NCI-H2107 treated with DMSO at 0.1 percent for 48 hours (cell line): ENCODE results near the gene MASP2.
"Not testable (repeated sequence)": the region's sequence is repeated elsewhere in the genome, so short reads cannot be mapped to it uniquely, and the experiment has no call there.

Source experiments
- DNase-seq: peaks from one replicate; lab custom pipeline; 2025; ENCODE audit not compliant: unreplicated experiment; lab: John Stamatoyannopoulos, UW

The MASP2 gene

DNA sequence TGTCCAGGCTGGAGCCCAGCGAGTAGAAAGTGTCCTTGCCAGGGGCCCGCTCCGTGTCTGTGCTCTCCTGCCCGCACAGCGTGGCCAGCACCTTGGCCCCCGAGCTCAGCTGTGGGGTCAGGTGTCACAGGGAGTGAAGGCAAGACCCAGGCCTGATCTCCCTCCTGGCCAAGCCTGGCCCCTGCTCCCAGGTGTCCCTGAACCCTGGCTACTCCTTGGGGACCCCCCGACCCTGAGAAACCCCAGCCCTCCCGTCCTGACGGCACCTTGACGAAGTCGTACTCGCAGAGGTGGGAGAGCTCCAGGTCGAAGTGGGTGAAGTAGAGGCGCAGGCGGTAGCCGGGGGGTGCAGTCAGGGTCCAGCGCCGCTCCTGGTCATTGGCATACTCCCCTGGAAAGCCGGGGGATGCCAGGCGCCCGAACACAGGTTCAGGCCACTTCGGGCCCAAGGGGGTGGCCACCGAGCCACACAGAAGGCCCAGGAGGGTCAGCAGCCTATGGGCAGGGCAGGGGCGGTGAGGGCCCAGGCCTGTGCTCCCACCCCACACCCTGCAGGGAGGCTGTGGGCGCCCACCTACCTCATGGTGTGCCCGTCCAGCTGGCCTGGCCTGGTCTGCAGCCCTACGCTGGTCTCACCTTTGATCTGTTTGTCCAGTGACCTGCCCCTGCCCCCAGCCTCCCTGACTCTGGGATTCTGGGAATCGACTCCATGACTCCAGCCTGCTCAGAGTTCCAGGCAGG lies at the start of gene MASP2:
TSS of gene MASP2 (minus strand) at position 615 of the 741 bp plus-strand sequence. CDS start at position 583, 32 bp downstream.
- no peak for DNase-seq

GRCh38 chr1:11083784-11084183 lies 36.7 kb upstream of the MASP2 start:
- DNase-seq, result not testable (repeated sequence)

DNA sequence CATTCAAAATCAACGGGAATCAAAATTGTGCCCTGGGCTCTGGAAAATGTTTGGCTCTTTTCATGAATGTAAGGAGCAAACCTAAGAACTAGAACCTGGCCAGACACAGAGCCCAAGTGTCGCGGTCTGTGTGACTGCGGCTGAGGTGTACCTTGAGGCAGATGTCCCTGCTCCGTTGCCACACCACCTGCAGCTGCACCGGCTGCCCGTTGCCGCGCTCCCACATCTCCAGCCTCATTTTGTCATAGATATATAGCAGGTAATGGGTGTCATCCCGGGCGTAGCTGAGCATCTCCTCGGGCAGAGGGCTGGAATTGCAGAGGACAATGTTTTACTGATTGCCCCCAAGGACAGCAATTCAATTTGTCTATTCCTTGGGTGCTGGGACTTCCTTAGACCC lies 33.9 kb upstream of the MASP2 start:
- no peak for DNase-seq

- no peak for DNase-seq
These were observed 31.6 kb upstream of the MASP2 start for GRCh38 chr1:11078631-11079030.

- not testable (repeated sequence) for DNase-seq
These were observed 26.4 kb upstream of the MASP2 start for GRCh38 chr1:11073398-11073797.

GRCh38 chr1:11072216-11072917 lies 25.3 kb upstream of the MASP2 start:
- DNase-seq, result peak; percentile 54

GRCh38 chr1:11071463-11072215 lies 24.6 kb upstream of the MASP2 start:
- peak; percentile 91 for DNase-seq

DNA sequence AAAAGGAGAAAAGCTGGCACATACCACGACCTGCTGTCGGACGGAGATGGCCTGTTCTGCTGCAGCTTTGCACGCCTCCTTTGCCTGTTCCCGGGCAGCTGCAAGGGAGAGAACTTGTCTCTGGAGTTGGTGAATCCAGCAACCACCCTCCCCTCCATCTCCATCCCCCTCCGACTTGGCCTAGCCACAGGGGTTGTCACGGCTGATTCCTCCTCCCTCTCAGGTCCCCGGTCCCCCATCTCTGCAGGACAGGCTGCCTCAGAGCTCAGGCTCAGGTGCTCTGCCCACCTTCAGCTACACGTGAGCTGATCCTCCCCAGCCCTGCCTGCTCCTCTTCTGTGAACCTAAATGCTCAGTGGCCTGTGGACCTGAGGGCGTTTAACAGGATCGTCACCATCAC lies 23.8 kb upstream of the MASP2 start:
- DNase-seq, result no peak

GRCh38 chr1:11068600-11069473 lies 21.8 kb upstream of the MASP2 start:
- DNase-seq, result no peak

DNA sequence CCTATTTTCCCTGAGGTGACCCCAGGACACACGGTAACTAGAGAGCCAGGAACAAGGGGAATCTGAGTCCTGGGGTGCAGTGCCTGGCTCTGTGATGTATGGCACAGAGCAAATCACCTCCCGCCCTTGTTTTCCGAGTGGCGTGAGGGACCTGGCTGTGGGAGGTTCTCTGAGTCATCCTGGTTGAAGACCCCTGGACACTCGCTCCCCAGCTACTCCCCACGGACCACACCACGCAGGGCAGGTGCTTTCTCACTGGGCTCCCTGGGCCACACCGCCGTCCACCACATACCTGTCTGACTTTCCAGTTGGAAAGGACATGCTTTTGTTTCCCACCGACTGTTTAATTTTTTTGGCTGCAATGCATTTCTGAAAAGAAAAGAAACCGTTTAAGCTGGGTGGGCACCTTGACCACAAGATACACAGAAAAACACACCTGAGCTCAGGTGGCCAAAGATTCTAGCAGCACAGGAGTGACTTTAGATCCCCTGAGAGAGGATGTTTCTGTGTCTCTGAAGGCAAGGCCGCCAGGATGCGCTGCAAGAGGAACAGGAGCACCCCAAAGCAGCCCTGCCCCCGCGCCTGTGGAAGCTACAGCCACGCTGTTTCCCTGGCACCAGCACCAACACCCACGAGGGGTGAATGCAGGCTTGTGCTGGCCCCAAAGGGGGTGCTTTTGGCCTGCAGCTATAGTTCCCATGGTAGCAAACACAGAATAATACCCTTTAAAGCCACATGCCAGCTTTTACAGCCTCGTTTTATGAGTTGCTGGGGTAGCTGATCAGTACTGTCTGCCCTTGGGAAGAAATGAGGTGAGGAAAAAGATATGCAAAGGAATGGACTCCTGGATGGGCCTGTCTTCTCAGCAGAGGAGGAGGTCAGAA lies 20.9 kb upstream of the MASP2 start:
- no peak for DNase-seq

- no peak for DNase-seq
These were observed 18.8 kb upstream of the MASP2 start for GRCh38 chr1:11065796-11066195.

- DNase-seq, result no peak
These were observed 17.9 kb upstream of the MASP2 start for GRCh38 chr1:11064942-11065341.

DNA sequence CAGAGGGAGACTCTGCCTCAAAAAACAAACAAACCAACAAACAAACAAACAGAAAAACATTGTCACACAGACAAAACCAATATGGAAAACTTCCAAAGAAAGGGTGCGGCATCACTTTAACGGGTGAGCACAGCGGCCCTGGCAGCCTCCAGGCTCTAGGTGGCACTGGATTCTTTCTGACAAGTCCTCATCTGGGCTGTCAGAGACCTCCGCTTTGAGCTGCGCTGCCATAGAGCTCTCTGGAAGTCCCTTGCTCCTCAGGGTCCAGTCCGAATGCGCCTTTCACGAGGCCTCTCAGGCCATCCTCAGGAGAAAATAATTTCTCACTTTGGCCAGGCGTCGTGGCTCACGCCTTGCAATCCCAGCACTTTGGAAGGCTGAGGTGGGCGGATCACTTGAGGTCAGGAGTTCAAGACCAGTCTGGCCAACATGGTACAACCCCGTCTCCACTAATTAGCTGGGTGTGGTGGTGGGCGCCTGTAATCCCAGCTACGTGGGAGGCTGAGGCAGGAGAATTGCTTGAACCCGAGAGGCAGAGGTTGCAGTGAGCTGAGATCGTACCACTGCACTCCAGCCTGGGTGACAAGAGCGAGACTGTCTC lies 17.0 kb upstream of the MASP2 start:
- not testable (repeated sequence) for DNase-seq

GRCh38 chr1:11062965-11063401 lies 15.9 kb upstream of the MASP2 start:
- peak; percentile 92 for DNase-seq

DNA sequence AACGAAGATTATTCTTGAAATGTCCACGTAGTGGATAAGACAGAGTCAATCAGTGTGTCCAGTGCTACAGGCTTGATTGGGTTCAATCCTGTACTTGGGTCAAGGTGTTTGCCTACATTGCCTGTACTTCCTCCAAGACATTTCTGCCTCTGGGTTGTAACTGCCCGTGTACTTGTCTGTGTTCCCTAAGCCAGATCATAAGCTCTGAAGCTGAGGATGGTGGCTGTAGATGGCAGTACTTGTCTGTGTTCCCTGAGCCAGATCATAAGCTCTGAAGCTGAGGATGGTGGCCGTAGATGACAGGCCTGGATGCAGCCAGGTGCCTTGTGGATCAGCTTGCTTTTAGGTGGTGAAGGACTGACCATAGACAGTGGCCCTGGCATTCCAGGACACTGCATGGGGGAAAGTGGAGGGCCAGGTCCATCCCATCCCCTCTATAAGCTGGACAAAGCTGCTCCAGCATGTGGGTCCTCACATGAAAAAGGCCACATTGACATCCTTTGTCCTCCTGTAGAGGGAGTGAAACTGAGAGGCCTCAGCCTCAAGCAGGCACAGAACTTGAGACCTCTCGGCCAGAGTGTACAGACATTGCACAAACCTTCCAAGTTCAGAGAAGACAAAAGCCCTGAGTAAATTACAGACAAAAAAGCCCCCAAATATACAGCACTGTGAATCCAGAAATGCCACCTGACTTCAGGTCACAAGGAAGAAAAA lies 14.8 kb upstream of the MASP2 start:
- no peak for DNase-seq

GRCh38 chr1:11059968-11060830 lies 13.2 kb upstream of the MASP2 start, which contains the start of gene SRM:
Gene SRM (minus strand): TSS chr1:11060018. CDS start chr1:11059943, 75 bp downstream.
- DNase-seq, result peak; percentile 63

DNA sequence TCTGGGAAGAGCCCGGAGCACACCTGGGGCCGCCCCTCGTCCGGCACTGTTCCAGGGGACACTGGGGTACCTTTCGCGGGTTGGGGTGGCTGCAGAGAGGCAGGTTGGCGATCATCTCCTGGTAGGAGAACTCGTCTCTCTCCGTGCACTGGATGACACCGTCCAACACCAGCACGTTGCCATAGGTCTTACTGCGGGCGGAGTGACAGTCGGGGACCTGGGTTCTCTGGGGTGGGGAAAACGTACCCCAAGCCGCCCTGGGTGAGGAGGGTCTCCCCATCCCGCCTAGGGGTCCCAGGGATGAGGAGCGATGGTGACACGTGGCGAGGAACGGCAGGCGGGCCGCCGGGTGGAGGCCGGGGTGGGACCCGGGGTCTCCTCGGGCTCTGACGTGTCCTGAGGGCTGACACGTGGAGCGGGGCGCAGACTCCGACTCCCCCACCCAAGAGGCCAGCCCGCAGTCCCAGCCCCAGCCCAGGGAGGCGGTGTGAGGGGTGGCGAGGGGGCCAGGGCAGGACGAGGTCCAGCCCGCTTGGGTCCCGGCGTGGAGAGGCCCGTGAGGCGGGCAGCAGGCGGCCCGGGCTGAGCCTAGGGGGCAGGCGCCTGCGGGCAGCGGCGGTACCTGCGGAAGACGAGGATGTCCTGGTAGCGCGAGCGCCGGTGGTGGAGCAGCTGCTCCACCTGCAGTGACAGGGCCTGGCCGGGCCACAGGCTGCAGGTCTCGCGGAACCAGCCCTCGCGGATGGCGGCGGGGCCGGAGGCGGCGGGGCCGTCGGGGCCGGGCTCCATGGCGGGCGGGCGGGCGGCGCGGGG lies 12.3 kb upstream of the MASP2 start:
- no peak for DNase-seq
